Glutamatergic neuron (in vitro differentiated cells): Measurements from ENCODE around the gene B3GALNT2. TPM values are rescaled to one million over a fixed set of nuclear protein-coding genes. Genes with fewer than 3 reads are reported as not detected.
"Not testable (repeated sequence)": the region's sequence is repeated elsewhere in the genome, so short reads cannot be mapped to it uniquely, and the experiment has no call there.

Source experiments
- DNase-seq: peaks from one replicate; pipeline ENCODE4 v3.0.0; 2022
- H3K27ac Mint-ChIP-seq: one replicate; pipeline ENCODE4 v1.8.0; 2020; ENCODE audit warnings: mild to moderate bottlenecking, mixed read lengths, inconsistent platforms; ENCODE audit not compliant: unreplicated experiment
- H3K27me3 Mint-ChIP-seq: one replicate; pipeline ENCODE4 v1.8.0; 2020; ENCODE audit warnings: mild to moderate bottlenecking, moderate library complexity, mixed read lengths, inconsistent platforms; ENCODE audit not compliant: unreplicated experiment
- H3K36me3 Mint-ChIP-seq: one replicate; pipeline ENCODE4 v1.8.0; 2020; ENCODE audit warnings: mild to moderate bottlenecking, mixed read lengths, inconsistent platforms; ENCODE audit not compliant: unreplicated experiment
- H3K4me1 Mint-ChIP-seq: one replicate; pipeline ENCODE4 v1.8.0; 2020; ENCODE audit warnings: mild to moderate bottlenecking, low read depth, mixed read lengths, inconsistent platforms; ENCODE audit not compliant: unreplicated experiment
- H3K4me3 Mint-ChIP-seq: one replicate; pipeline ENCODE4 v1.8.0; 2020; ENCODE audit warnings: mild to moderate bottlenecking, mixed read lengths, inconsistent platforms; ENCODE audit not compliant: unreplicated experiment
- H3K9me3 Mint-ChIP-seq: one replicate; pipeline ENCODE4 v1.8.0; 2020; ENCODE audit warnings: mild to moderate bottlenecking, moderate library complexity, mixed read lengths, inconsistent platforms; ENCODE audit not compliant: unreplicated experiment
- CTCF ChIP-seq: fragments of 200-600 bp; sonication (generic); IDR thresholded peaks from one replicate; pipeline ENCODE4 v1.5.0; 2021; ENCODE audit not compliant: partially characterized antibody, unreplicated experiment
- total RNA-seq: library from RNA; stranded (reverse); fragmentation: NEBNext Ultra II Directional; extraction: Animal tissue kit (Norgen Biotek cat#: 25700); gene quantifications from one replicate; pipeline ENCODE4 v1.2.1, GENCODE V29; 2021; ENCODE audit not compliant: unreplicated experiment

Gene B3GALNT2
- total RNA-seq, 1 donor from 2014 or later, result 12.3 TPM

DNA sequence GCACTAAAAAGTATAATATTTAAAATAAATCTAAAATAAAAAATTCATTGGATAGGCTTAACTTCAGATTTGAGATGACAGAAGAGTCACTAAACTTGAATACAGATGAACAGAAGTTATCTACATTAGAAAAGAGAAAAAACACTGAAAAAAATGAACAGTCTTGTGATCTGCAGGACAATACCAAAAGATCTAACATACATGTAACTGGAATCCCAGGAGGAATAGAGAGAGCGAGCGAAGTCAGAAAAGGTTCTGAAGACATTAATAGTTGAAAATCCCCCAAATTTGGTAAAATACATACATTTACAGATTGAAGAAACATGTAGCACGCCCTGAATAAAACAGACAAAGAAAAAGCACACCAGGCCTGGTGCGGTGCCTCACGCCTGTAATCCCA is 21.2 kb downstream of the B3GALNT2 start:
- Mint-ChIP-seq H3K27me3 (no peaks in the 10 kb centered on the region), H3K4me3 (no peak overlapping the region), H3K9me3 (peaks cover 3% of the 10 kb centered on the region), H3K4me1 (no peaks in the 10 kb centered on the region), H3K36me3 (peaks cover 15% of the 10 kb centered on the region), H3K27ac (no peak overlapping the region)
- no peak for DNase-seq
- no peak for TF ChIP-seq CTCF

DNA sequence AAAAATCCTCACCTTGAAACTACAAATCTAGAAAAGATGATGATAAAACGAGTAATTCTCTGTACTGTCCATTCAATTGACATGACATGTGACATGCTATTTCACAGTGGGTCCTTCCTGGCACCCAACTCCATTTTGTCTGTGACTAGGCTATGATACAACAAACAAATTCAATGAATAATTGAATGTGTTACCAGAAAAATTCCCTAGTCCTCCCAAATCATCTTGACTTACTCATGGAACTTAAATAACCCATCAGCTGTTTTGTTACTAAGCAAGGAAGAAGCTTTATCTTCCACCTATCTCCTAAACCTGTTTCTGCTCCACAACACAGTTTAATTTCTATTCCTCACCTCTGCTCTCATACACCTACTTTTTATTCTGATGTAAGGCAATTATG is 30.4 kb downstream of the B3GALNT2 start:
- no peak for TF ChIP-seq CTCF
- Mint-ChIP-seq H3K27me3 (no peaks in the 10 kb centered on the region), H3K4me3 (no peak overlapping the region), H3K27ac (no peak overlapping the region), H3K4me1 (peaks cover 20% of the 10 kb centered on the region), H3K9me3 (no peaks in the 10 kb centered on the region), H3K36me3 (no peaks in the 10 kb centered on the region)
- DNase-seq, result no peak

DNA sequence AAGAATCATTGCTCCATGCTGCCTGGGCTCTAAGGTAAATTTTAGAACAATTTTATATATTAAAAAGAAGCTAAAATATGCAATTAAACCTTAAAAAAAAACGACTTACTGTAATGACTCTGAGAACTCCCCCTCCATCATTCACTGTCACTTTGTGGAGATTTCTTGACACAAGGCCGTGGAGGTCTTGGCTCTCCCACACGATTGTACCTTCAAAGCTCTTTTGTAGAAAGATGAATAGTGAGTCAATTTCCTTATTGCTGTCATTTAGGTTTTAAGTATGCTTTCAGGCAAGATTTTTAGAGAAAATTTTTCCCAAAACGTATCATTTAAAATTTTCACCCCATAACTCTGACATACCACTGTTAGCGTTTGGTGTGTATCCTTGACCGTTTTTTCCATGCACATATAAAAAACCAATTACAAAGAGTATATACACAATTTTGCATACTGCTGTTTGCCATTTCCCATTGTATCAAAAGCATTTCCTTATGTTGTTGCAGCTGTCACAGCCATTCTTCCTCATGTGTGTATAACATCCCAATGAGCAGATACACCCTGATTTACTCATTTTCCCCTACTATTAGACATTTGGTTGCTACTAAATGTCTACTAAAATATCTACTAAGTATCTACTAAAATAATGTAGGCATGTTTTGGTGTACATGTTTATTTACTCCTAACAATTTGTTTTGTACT is 33.4 kb downstream of the B3GALNT2 start:
- H3K4me3 Mint-ChIP-seq, result no peak overlapping the region
- no peaks in the 10 kb centered on the region for H3K36me3 Mint-ChIP-seq
- DNase-seq, result no peak
- H3K9me3 Mint-ChIP-seq, result no peaks in the 10 kb centered on the region
- no peaks in the 10 kb centered on the region for H3K27me3 Mint-ChIP-seq
- H3K27ac Mint-ChIP-seq, result no peak overlapping the region
- TF ChIP-seq CTCF, result no peak
- H3K4me1 Mint-ChIP-seq, result peaks cover 11% of the 10 kb centered on the region

- not testable (repeated sequence) for H3K4me3 Mint-ChIP-seq, H3K27me3 Mint-ChIP-seq, H3K27ac Mint-ChIP-seq, DNase-seq, H3K36me3 Mint-ChIP-seq, H3K9me3 Mint-ChIP-seq
- peaks cover 11% of the 10 kb centered on the region for H3K4me1 Mint-ChIP-seq
These were observed 34.4 kb downstream of the B3GALNT2 start for GRCh38 chr1:235469897-235470296.

DNA sequence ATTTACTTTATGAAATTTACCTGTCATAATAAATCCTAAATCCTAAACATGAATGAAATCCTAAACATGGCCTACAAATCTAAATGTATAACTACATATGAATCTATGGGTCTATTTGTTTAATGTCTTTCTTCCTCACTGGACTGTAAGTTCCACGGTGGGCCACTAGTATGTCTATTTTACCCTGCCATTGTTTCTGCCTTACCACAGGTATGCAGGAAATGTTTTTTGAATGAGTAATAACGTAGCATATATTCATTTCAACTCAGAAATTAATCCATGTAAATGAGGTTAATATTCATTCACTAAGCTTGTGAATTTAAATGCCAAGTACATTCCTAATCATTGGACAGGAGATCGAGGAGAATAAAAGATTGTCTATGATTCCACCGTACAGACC is 35.3 kb downstream of the B3GALNT2 start:
- no peak for TF ChIP-seq CTCF
- H3K36me3 Mint-ChIP-seq, result no peaks in the 10 kb centered on the region
- peaks cover 9% of the 10 kb centered on the region for H3K4me1 Mint-ChIP-seq
- H3K9me3 Mint-ChIP-seq, result no peaks in the 10 kb centered on the region
- H3K27me3 Mint-ChIP-seq, result no peaks in the 10 kb centered on the region
- H3K27ac Mint-ChIP-seq, result no peak overlapping the region
- DNase-seq, result no peak
- no peak overlapping the region for H3K4me3 Mint-ChIP-seq
